Endodermal cell (in vitro differentiated cells): ENCODE data around the gene STX10. TPM values are rescaled to one million over a fixed set of nuclear protein-coding genes. Genes with fewer than 3 reads are reported as not detected.
A peak's percentile ranks its signal among the peaks of the same experiment; 100 is the strongest.

Experiments used
- DNase-seq: peaks from one replicate; pipeline ENCODE4 v3.0.0-alpha.2; 2017
- H3K27ac ChIP-seq: 2 replicates; pipeline ENCODE4 v1.5.1; 2013; ENCODE audit warnings: mild to moderate bottlenecking, low read depth, low read length, moderate library complexity
- H3K27me3 ChIP-seq: 2 replicates; pipeline ENCODE4 v1.6.1; 2013; ENCODE audit warnings: mild to moderate bottlenecking, low read length, moderate library complexity; ENCODE audit not compliant: insufficient read depth, control insufficient read depth, poor library complexity, severe bottlenecking
- H3K36me3 ChIP-seq: 2 replicates; pipeline ENCODE4 v1.7.0; 2013; ENCODE audit warnings: mild to moderate bottlenecking, low read length, moderate library complexity; ENCODE audit not compliant: control insufficient read depth, insufficient read depth
- H3K4me1 ChIP-seq: one replicate; pipeline ENCODE4 v1.7.0; 2013; ENCODE audit warnings: low read length; ENCODE audit not compliant: control insufficient read depth, insufficient read depth
- H3K4me3 ChIP-seq: 2 replicates; pipeline ENCODE4 v1.5.1; 2013; ENCODE audit warnings: mild to moderate bottlenecking, low read length, moderate library complexity
- H3K9ac ChIP-seq: 2 replicates; pipeline ENCODE4 v1.6.1; 2013; ENCODE audit warnings: mild to moderate bottlenecking, low read length, moderate library complexity; ENCODE audit not compliant: poor library complexity, severe bottlenecking; ENCODE audit errors: extremely low read depth
- H3K9me3 ChIP-seq: 2 replicates; pipeline ENCODE4 v1.6.1; 2013; ENCODE audit warnings: mild to moderate bottlenecking, low read length, moderate library complexity; ENCODE audit not compliant: control insufficient read depth
- H3K27ac Mint-ChIP-seq: 2 replicates; pipeline ENCODE4 v1.8.0; 2020; ENCODE audit warnings: mixed read lengths
- H3K27me3 Mint-ChIP-seq: 2 replicates; pipeline ENCODE4 v1.8.0; 2021; ENCODE audit warnings: mild to moderate bottlenecking, mixed read lengths; ENCODE audit not compliant: insufficient read depth
- H3K36me3 Mint-ChIP-seq: 2 replicates; pipeline ENCODE4 v1.8.0; 2020; ENCODE audit warnings: low read depth, mixed read lengths
- H3K4me1 Mint-ChIP-seq: 2 replicates; pipeline ENCODE4 v1.8.0; 2020; ENCODE audit warnings: mixed read lengths
- H3K4me3 Mint-ChIP-seq: 2 replicates; pipeline ENCODE4 v1.8.0; 2020; ENCODE audit warnings: mild to moderate bottlenecking, moderate library complexity, mixed read lengths
- H3K9me3 Mint-ChIP-seq: 2 replicates; pipeline ENCODE4 v1.8.0; 2020; ENCODE audit warnings: mild to moderate bottlenecking, mixed read lengths
- WGBS, 2 experiments: methylation state at CpG; one replicate each; pipeline versions ENCODE4 v1.1.5 to v1.1.7; 2013; ENCODE audit warnings: missing lambda C conversion rate in 2 of 2, mixed read lengths in 1 of 2; ENCODE audit not compliant: insufficient coverage in 1 of 2, insufficient read length in 1 of 2; 5-methylcytosine and 5-hydroxymethylcytosine counted together
- total RNA-seq, 2 donors: library from RNA; stranded (reverse); fragmentation: NEBNext Ultra II Directional in 1 of 2; extraction: Animal tissue kit (Norgen Biotek cat#: 25700) in 1 of 2; gene quantifications; 2 replicates in 1 of 2; 3 replicates in 1 of 2; pipeline ENCODE4 v1.2.1, GENCODE V29; 2021
- TF ChIP-seq, protein P1 (sequence below): fragments of 200-600 bp; sonication (generic); conservative IDR thresholded peaks from 2 replicates; pipeline ENCODE4 v1.5.0; 2021; ENCODE audit warnings: antibody characterized with exemption, mild to moderate bottlenecking

Gene STX10
- total RNA-seq, 2 donors from 2014 or later, result 30.8 to 34.8 TPM

DNA sequence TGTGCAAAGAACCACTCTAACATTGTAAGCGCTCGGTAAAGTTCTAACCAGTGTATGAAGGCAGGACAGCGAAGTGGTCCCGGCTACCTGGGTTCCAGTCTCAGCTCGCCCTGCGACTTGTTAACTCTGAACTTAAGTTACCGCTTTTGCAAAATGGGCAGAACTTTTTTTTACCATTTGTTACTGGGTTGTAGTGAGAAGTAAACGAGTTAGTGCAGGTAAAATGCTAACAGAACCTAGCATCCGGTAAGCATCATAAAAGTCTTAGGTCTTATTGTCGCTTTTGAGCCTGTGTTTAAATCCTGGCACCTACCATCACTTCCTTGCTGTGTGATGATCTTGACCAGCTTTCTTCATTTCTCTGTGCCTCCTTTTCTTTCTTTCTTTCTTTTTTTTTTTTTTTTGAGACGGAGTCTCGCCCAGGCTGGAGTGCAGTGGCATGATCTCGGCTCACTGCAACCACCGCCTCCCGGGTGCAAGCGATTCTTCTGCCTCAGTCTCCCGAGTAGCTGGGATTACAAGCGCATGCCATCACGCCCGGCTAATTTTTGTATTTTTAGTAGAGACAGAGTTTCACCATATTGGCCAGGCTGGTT is 32.9 kb downstream of the STX10 start:
- 70 to 73% methylated on average over 17 to 20 of the region's 20 CpGs for WGBS, 2 experiments
- peaks cover 44% of the 10 kb centered on the region for H3K4me1 Mint-ChIP-seq
- no peaks in the 10 kb centered on the region for H3K27me3 ChIP-seq
- peaks cover 42% of the 10 kb centered on the region for H3K36me3 ChIP-seq
- H3K27me3 Mint-ChIP-seq, result no peaks in the 10 kb centered on the region
- DNase-seq, result no peak
- H3K9ac ChIP-seq, result peak overlapping the region; percentile 97
- H3K4me3 ChIP-seq, result peak overlapping the region; percentile 96
- H3K9me3 Mint-ChIP-seq, result no peaks in the 10 kb centered on the region
- peaks cover 26% of the 10 kb centered on the region for H3K36me3 Mint-ChIP-seq
- no peak overlapping the region for H3K27ac ChIP-seq
- H3K4me1 ChIP-seq, result peaks cover 21% of the 10 kb centered on the region
- no peaks in the 10 kb centered on the region for H3K9me3 ChIP-seq
- peak overlapping the region; percentile 96 for H3K4me3 Mint-ChIP-seq
- H3K27ac Mint-ChIP-seq, result peak overlapping the region; percentile 99
- TF ChIP-seq, protein P1, sequence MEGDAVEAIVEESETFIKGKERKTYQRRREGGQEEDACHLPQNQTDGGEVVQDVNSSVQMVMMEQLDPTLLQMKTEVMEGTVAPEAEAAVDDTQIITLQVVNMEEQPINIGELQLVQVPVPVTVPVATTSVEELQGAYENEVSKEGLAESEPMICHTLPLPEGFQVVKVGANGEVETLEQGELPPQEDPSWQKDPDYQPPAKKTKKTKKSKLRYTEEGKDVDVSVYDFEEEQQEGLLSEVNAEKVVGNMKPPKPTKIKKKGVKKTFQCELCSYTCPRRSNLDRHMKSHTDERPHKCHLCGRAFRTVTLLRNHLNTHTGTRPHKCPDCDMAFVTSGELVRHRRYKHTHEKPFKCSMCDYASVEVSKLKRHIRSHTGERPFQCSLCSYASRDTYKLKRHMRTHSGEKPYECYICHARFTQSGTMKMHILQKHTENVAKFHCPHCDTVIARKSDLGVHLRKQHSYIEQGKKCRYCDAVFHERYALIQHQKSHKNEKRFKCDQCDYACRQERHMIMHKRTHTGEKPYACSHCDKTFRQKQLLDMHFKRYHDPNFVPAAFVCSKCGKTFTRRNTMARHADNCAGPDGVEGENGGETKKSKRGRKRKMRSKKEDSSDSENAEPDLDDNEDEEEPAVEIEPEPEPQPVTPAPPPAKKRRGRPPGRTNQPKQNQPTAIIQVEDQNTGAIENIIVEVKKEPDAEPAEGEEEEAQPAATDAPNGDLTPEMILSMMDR, result no peak

DNA sequence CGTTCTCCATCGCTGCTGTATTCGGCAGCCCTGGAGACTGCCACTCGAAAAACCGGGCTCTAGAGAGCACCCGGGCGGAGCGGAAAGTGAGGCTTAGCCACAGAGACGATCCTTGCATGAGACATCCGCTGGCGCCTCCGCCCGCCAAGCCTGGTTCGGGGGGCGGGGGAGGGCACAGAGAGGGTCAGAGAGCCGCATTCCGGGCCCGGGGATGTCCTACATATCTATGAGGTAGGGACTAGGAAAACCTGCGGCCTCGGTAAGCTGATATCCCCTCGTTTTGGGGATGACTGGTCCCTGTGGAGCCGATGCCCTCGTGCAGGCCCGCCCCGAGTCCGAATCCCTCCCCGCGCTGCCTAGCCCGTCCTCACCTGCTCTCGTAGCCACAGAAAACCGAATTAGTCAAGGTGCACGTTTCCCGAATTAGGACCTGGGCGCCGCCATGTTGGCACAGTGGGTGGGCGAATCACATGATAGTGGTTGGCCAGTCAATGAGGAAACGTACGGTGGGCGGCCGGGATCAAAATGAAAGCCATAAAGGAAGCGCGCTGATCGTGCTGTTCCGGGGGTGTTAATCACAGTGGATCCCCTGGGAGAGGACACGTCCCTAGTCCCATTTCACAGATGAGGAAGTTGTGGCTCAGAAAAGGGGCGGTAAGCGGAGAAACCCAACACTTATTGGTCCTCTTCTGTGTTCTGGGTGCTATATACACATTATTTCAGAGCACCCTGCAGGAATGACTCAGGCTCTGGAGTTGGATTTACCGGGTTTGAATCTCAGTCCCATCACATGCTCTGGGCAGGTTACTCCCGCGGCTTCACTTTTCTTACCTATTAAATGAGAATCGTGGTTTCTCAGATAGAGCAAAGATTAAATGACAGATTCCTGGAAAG is 33.6 kb downstream of the STX10 start, which contains the start of gene TRMT1:
TSS of gene TRMT1 (minus strand) at position 459 of the 894 bp plus-strand sequence. CDS start at position 118, 341 bp downstream.
- Histone ChIP-seq H3K4me1 (peaks cover 19% of the 10 kb centered on the region), H3K4me3 (peak within 1 kb of the TSS; percentile 96), H3K36me3 (peaks cover 41% of the 10 kb centered on the region), H3K27me3 (no peaks in the 10 kb centered on the region), H3K27ac (peak within 1 kb of the TSS; percentile 74), H3K9ac (peak within 1 kb of the TSS; percentile 97), H3K9me3 (no peaks in the 10 kb centered on the region)
- Mint-ChIP-seq H3K27me3 (no peaks in the 10 kb centered on the region), H3K27ac (peak within 1 kb of the TSS; percentile 99), H3K9me3 (no peaks in the 10 kb centered on the region), H3K36me3 (peaks cover 23% of the 10 kb centered on the region), H3K4me1 (peaks cover 37% of the 10 kb centered on the region), H3K4me3 (peak within 1 kb of the TSS; percentile 96)
- peak; percentile 98 for DNase-seq
- TF ChIP-seq, protein P1, result no peak
- WGBS, 2 experiments, result 0 to 1% methylated on average over 19 to 51 of the region's 51 CpGs

DNA sequence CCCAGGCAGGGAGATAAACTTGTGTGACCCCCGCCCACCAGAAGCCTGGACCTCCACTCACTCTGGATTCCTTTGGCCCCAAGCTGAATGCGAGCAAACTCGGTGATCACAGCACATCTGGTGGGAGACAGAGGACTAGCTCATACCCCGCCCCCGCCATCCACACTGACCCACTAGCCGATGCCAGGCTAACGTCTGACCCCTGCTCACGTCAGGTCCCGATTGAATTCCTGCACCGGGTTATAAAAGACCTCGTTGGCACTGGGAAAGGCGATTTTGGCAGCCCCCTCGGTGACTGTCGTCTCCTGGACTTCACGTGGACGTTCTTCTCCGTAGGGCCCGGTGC is 34.3 kb downstream of the STX10 start:
- H3K4me1 Mint-ChIP-seq, result peaks cover 30% of the 10 kb centered on the region
- peak overlapping the region; percentile 99 for H3K27ac Mint-ChIP-seq
- WGBS, 2 experiments, result 0 to 2% methylated on average over 10 to 18 of the region's 18 CpGs
- TF ChIP-seq, protein P1, result no peak
- Histone ChIP-seq H3K27me3 (no peaks in the 10 kb centered on the region), H3K36me3 (peaks cover 35% of the 10 kb centered on the region), H3K9me3 (no peaks in the 10 kb centered on the region), H3K4me1 (peaks cover 19% of the 10 kb centered on the region), H3K4me3 (peak overlapping the region; percentile 96), H3K27ac (peak overlapping the region; percentile 74), H3K9ac (peak overlapping the region; percentile 97)
- peaks cover 23% of the 10 kb centered on the region for H3K36me3 Mint-ChIP-seq
- H3K9me3 Mint-ChIP-seq, result no peaks in the 10 kb centered on the region
- H3K27me3 Mint-ChIP-seq, result no peaks in the 10 kb centered on the region
- DNase-seq, result no peak
- peak overlapping the region; percentile 96 for H3K4me3 Mint-ChIP-seq
